Fibroblast of lung (primary cell): ENCODE measurements around the gene PLAC8L1. TPM values are rescaled to one million over a fixed set of nuclear protein-coding genes. Genes with fewer than 3 reads are reported as not detected.
"Not testable (repeated sequence)": the region's sequence is repeated elsewhere in the genome, so short reads cannot be mapped to it uniquely, and the experiment has no call there.

Experiments
- DNase-seq, 2 donors: peaks; one replicate each; pipeline versions ENCODE4 v3.0.0 to v3.0.0-alpha.2; 2010; ENCODE audit warnings: low read depth in 2 of 2
- H2AFZ ChIP-seq: 2 replicates; pipeline ENCODE4 v1.5.1; 2012; ENCODE audit warnings: low read length, control low read depth, inconsistent platforms
- H3K27ac ChIP-seq: 2 replicates; pipeline ENCODE4 v1.5.1; 2011; ENCODE audit warnings: low read length, control low read depth; ENCODE audit not compliant: insufficient read depth
- H3K27me3 ChIP-seq: 2 replicates; pipeline ENCODE4 v1.5.1; 2011; ENCODE audit warnings: mild to moderate bottlenecking, low read length; ENCODE audit not compliant: control insufficient read depth, insufficient read depth
- H3K36me3 ChIP-seq: 2 replicates; pipeline ENCODE4 v1.5.1; 2011; ENCODE audit warnings: low read length; ENCODE audit not compliant: control insufficient read depth, insufficient read depth
- H3K4me1 ChIP-seq: 2 replicates; pipeline ENCODE4 v1.5.1; 2011; ENCODE audit warnings: low read length; ENCODE audit not compliant: control insufficient read depth, insufficient read depth; ENCODE audit errors: extremely low read depth
- H3K4me2 ChIP-seq: 2 replicates; pipeline ENCODE4 v1.5.1; 2011; ENCODE audit warnings: low read length, control low read depth; ENCODE audit not compliant: insufficient read depth; ENCODE audit errors: extremely low read depth
- H3K4me3 ChIP-seq, 4 experiments: fragments of 200-600 bp in 1 of 4; sonication (generic) in 1 of 4; replicated peaks in 1 of 4; 2 replicates each; pipeline ENCODE4 v1.5.1; 2011 to 2016; ENCODE audit warnings: low read length in 4 of 4, low read depth in 3 of 4, mild to moderate bottlenecking in 3 of 4, control low read depth in 2 of 4, inconsistent platforms in 1 of 4, mixed read lengths in 1 of 4; ENCODE audit not compliant: insufficient read depth in 1 of 4; ENCODE audit errors: control extremely low read depth in 1 of 4
- H3K79me2 ChIP-seq: 2 replicates; pipeline ENCODE4 v1.5.1; 2012; ENCODE audit warnings: mild to moderate bottlenecking, low read length, inconsistent platforms; ENCODE audit not compliant: control insufficient read depth, insufficient read depth
- H3K9ac ChIP-seq: 2 replicates; pipeline ENCODE4 v1.5.1; 2011; ENCODE audit warnings: mild to moderate bottlenecking, low read length, control low read depth; ENCODE audit not compliant: insufficient read depth
- H3K9me3 ChIP-seq: 2 replicates; pipeline ENCODE4 v1.5.1; 2012; ENCODE audit warnings: low read depth, low read length; ENCODE audit not compliant: control insufficient read depth, insufficient read depth
- H4K20me1 ChIP-seq: 2 replicates; pipeline ENCODE4 v1.5.1; 2011; ENCODE audit warnings: low read length; ENCODE audit not compliant: control insufficient read depth, insufficient read depth; ENCODE audit errors: extremely low read depth
- CTCF ChIP-seq, 2 donors: IDR thresholded peaks in 1 of 2; conservative IDR thresholded peaks in 1 of 2; 1 replicate in 1 of 2; 2 replicates in 1 of 2; pipeline ENCODE4 v1.5.1; 2011 to 2012; ENCODE audit warnings: low read length in 2 of 2, control low read depth in 1 of 2, inconsistent platforms in 1 of 2, low read depth in 1 of 2, mild to moderate bottlenecking in 1 of 2
- EZH2 ChIP-seq: IDR thresholded peaks from 2 replicates; pipeline ENCODE4 v1.5.1; 2012; ENCODE audit warnings: low read length, control low read depth, mild to moderate bottlenecking; ENCODE audit errors: missing control alignments
- polyA plus RNA-seq, 2 donors: library from polyadenylated mRNA; depleted of rRNA in 1 of 2; stranded (reverse) in 1 of 2; unstranded in 1 of 2; fragments of >200 nt; gene quantifications; 2 replicates each; pipeline ENCODE4 v1.2.1, GENCODE V29; 2011 to 2012; ENCODE audit warnings: missing spikeins in 1 of 2
- total RNA-seq: library from RNA; depleted of rRNA; stranded (reverse); fragments of >200 nt; gene quantifications from 2 replicates; pipeline ENCODE4 v1.2.1, GENCODE V29; 2014

Gene PLAC8L1
- total and polyA plus RNA-seq, 2 donors (not counting 1 experiment from before 2014, with no cell fraction given), result not detected

- H3K4me3 ChIP-seq, result no peak overlapping the region
- H3K9me3 ChIP-seq, result no peaks in the 10 kb centered on the region
- no peak overlapping the region for H3K4me2 ChIP-seq
- H3K79me2 ChIP-seq, result no peaks in the 10 kb centered on the region
- no peak overlapping the region for H2AFZ ChIP-seq
- H3K4me1 ChIP-seq, result no peaks in the 10 kb centered on the region
- H3K36me3 ChIP-seq, result peaks cover 2% of the 10 kb centered on the region
- H3K27ac ChIP-seq, result no peak overlapping the region
- no peak overlapping the region for H3K9ac ChIP-seq
- no peaks in the 10 kb centered on the region for H4K20me1 ChIP-seq
- DNase-seq, result peak; percentile 27 to 65
- H3K27me3 ChIP-seq, result no peaks in the 10 kb centered on the region
- TF ChIP-seq CTCF (conservative IDR thresholded peaks at IDR 0.05 in 1 of 2, IDR thresholded peaks at IDR 0.05 in 1 of 2; ENCODE audit: low read depth in 1 of 2, low read length in 2 of 2) (peak; percentile 54 to 62), EZH2 (no peak)
Observed at GRCh38 chr5:146130440-146131045, 25.2 kb upstream of the PLAC8L1 start.

DNA sequence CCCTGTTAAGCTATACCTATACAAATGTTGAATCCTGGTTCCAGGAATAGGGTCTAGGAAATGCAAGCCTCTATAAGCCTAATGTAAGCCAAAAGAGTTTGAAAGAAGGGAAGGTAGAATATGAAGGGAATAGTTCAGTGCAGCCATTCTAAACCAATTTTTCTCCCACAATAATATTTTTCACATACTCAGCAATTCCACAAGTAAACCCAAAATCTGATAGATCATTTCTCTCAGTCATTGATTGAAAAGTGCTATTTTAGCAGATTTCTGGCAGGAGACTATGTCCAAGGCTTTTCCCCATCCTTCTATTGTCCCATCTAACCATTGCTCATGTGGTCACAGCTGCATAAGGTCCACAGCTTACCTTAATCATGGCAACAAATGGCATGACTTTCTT lies 20.7 kb upstream of the PLAC8L1 start:
- Histone ChIP-seq H3K4me3 (no peak overlapping the region), H3K27me3 (no peaks in the 10 kb centered on the region), H3K9ac (no peak overlapping the region), H4K20me1 (no peaks in the 10 kb centered on the region), H3K9me3 (no peaks in the 10 kb centered on the region), H3K79me2 (no peaks in the 10 kb centered on the region), H3K36me3 (peaks cover 2% of the 10 kb centered on the region), H3K4me1 (no peaks in the 10 kb centered on the region), H3K27ac (no peak overlapping the region), H2AFZ (no peak overlapping the region), H3K4me2 (no peak overlapping the region)
- no peak for TF ChIP-seq CTCF (conservative IDR thresholded peaks at IDR 0.05 in 1 of 2, IDR thresholded peaks at IDR 0.05 in 1 of 2; ENCODE audit: low read depth in 1 of 2, low read length in 2 of 2)
- no peak for TF ChIP-seq EZH2
- DNase-seq, result no peak

DNA sequence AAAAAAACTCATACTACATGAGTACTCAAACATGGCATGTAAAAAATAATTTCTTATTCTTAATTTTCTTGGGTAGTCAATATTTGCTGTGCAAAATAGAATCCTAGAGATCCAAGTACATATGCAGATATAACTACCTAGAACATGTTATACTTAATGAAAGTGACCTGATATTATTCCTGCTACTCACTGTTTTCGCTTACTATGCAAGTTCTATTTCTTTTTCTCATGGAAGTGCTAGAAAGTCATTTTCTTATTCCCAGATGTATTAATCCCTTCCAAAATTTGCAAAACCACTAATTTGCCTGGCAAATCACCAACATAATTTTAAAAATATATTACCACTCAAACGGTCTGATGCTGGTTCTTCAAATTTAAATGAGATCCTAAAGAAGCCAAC lies 19.2 kb upstream of the PLAC8L1 start:
- DNase-seq, result no peak
- no peaks in the 10 kb centered on the region for H3K27me3 ChIP-seq
- no peak overlapping the region for H2AFZ ChIP-seq
- no peak overlapping the region for H3K4me3 ChIP-seq
- H3K79me2 ChIP-seq, result no peaks in the 10 kb centered on the region
- H3K9me3 ChIP-seq, result no peaks in the 10 kb centered on the region
- no peak overlapping the region for H3K27ac ChIP-seq
- no peak for TF ChIP-seq CTCF (conservative IDR thresholded peaks at IDR 0.05 in 1 of 2, IDR thresholded peaks at IDR 0.05 in 1 of 2; ENCODE audit: low read depth in 1 of 2, low read length in 2 of 2)
- no peak for TF ChIP-seq EZH2
- peaks cover 4% of the 10 kb centered on the region for H3K36me3 ChIP-seq
- H4K20me1 ChIP-seq, result no peaks in the 10 kb centered on the region
- H3K4me2 ChIP-seq, result no peak overlapping the region
- no peaks in the 10 kb centered on the region for H3K4me1 ChIP-seq
- H3K9ac ChIP-seq, result no peak overlapping the region

DNA sequence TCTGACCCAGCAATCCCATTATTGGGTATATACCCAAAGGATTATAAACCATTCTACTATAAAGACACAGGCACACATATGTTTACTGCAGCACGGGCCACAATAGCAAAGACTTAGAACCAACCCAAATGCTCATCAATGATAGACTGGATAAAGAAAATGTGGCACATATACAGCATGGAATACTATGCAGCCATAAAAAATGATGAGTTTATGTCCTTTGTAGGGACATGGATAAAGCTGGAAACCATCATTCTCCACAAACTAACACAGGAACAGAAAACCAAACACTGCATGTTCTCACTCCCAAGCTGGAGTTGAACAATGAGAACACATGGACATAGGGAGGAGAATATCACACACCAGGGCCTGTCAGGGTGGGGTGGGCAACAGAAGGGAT lies 16.1 kb upstream of the PLAC8L1 start:
- H3K4me3 ChIP-seq, H3K4me1 ChIP-seq, H3K27me3 ChIP-seq, H3K4me2 ChIP-seq, H3K79me2 ChIP-seq, H3K36me3 ChIP-seq, H4K20me1 ChIP-seq, H3K9ac ChIP-seq, H3K27ac ChIP-seq, H2AFZ ChIP-seq, DNase-seq, H3K9me3 ChIP-seq: not testable (repeated sequence)
